Effector memory CD4-positive, alpha-beta T cell (primary cell): ENCODE results near the gene DUSP12.

Source experiments
- DNase-seq, 3 donors: peaks; one replicate each; pipeline ENCODE4 v3.0.0-alpha.2; 2020
- H3K27ac ChIP-seq: 2 replicates; pipeline ENCODE4 v1.7.0; 2013; ENCODE audit warnings: mild to moderate bottlenecking, low read length, moderate library complexity; ENCODE audit not compliant: insufficient read depth, poor library complexity, severe bottlenecking
- H3K27me3 ChIP-seq: replicated peaks from 2 replicates; pipeline ENCODE4 v1.7.0; 2013; ENCODE audit warnings: mild to moderate bottlenecking, low read length; ENCODE audit not compliant: insufficient read depth, control insufficient read depth, poor library complexity, severe bottlenecking
- H3K36me3 ChIP-seq: 2 replicates; pipeline ENCODE4 v1.7.0; 2013; ENCODE audit warnings: mild to moderate bottlenecking, low read length, moderate library complexity; ENCODE audit not compliant: control insufficient read depth, insufficient read depth
- H3K4me1 ChIP-seq: 2 replicates; pipeline ENCODE4 v1.7.0; 2013; ENCODE audit warnings: low read length, mild to moderate bottlenecking; ENCODE audit not compliant: control insufficient read depth, insufficient read depth, poor library complexity, severe bottlenecking
- H3K4me3 ChIP-seq: 2 replicates; pipeline ENCODE4 v1.7.0; 2013; ENCODE audit warnings: low read length, low read depth, mild to moderate bottlenecking; ENCODE audit not compliant: insufficient read depth, poor library complexity, severe bottlenecking
- H3K9me3 ChIP-seq: 2 replicates; pipeline ENCODE4 v1.7.0; 2013; ENCODE audit warnings: mild to moderate bottlenecking, low read length, moderate library complexity; ENCODE audit not compliant: control insufficient read depth

The DUSP12 gene

DNA sequence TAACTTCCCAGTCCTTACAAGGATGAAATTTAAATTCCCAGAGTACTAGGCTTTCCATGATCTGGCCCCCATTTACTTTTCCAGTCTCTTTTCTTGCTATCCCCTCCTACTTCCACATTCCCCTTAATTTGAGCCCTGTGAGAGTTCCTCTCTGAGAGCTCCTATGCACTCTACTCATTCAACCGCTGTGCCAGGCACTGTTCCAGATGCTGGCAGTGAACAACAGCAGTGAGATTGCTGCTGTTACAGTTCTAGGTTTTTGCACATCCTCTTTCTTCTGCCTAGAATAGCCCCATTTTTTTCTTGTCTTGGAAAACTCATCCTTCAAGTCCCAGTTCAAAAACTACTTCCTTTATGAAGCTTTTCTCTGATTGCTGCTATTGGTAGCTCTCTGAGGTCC is 35.4 kb downstream of the DUSP12 start:
- Histone ChIP-seq H3K4me3 (no peak overlapping the region), H3K9me3 (no peaks in the 10 kb centered on the region), H3K27ac (no peak overlapping the region), H3K36me3 (peaks cover 46% of the 10 kb centered on the region), H3K4me1 (no peaks in the 10 kb centered on the region), H3K27me3 (no peaks in the 10 kb centered on the region)
- no peak for DNase-seq

DNA sequence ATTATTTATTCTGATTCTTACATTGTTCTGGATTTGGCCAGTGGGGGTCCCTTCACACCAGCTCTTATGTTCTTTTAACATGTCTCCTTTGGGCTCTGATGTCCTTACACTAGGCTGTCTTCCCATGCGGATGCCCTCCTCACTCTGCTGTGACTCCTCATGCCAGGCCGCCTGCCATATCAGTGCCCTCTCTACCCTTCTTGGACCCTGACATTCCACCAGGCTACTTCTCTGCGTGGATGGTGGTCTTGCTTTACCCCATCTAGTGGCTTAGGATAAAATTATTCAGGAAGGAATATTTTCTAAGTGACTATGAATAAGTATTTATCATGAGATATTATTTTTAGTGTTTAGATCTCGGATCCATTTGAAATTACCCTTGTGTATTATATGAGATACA is 37.8 kb downstream of the DUSP12 start:
- Histone ChIP-seq H3K27ac (no peak overlapping the region), H3K4me3 (no peak overlapping the region), H3K27me3 (no peaks in the 10 kb centered on the region), H3K9me3 (no peaks in the 10 kb centered on the region), H3K4me1 (no peaks in the 10 kb centered on the region), H3K36me3 (peaks cover 48% of the 10 kb centered on the region)
- no peak for DNase-seq

DNA sequence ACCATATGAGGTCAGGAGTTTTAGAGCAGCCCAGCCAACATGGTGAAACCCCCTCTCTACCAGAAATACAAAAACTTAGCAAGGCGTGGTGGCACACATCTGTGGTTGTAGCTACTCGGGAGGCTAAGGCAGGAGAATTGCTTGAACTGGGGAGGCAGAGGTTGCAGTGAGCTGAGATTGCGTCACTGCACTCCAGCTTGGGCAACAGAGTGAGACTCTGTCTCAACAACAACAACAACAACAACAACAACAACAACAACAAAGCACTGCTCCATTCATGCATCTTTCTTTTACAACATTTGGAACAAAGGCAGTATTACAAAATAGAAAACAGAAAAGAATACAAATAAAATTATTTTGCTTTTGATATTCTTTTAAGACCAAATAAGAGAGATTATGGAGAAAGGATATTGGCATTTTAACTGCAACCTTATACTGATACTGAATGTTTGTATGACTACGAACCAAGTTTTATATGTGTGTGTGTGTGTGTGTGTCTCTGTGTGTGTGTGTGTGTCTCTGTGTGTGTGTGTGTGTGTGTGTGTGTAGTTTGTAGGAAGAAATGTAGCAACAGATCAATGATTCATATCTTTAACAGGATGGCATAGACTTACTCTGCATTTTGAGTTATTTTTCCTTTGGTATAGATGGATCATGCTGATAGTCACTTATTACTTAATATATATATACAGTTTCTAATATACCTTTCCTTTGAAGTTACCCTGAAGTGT is 41.2 kb downstream of the DUSP12 start:
- Histone ChIP-seq H3K9me3 (no peaks in the 10 kb centered on the region), H3K4me1 (no peaks in the 10 kb centered on the region), H3K36me3 (peaks cover 36% of the 10 kb centered on the region), H3K27me3 (no peaks in the 10 kb centered on the region), H3K4me3 (no peak overlapping the region), H3K27ac (no peak overlapping the region)
- DNase-seq: no peak

DNA sequence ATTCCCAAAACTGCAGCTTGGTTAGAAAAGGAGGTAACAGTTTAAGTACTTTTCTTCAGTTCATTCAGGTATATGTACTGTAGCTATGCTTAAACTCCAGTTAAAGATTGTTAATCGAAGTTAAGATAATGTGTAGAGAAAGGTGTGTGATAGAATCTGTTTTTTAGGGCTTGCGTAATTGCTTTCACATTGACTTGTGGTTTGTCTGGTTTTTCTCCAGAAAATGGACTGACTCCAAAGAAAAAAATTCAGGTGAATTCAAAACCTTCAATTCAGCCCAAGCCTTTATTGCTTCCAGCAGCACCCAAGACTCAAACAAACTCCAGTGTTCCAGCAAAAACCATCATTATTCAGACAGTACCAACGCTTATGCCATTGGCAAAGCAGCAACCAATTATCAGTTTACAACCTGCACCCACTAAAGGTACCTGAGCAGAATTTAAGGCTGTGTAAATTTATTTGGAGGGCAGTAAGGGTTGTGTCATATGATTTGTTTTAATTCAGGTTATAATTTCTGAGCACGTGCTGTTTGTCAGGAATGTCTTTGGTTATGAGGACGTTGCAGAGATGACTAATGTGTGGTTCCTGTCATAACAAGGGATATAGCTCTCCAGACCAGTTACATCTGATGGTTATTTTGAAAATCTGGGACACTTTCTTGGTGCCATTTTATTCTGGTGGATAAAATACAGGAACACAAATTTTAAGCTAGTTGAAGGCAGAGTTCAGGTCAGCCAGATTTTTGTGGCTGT is 42.5 kb downstream of the DUSP12 start:
- Histone ChIP-seq H3K27ac (no peak overlapping the region), H3K4me1 (no peaks in the 10 kb centered on the region), H3K4me3 (no peak overlapping the region), H3K9me3 (no peaks in the 10 kb centered on the region), H3K36me3 (peaks cover 43% of the 10 kb centered on the region), H3K27me3 (no peaks in the 10 kb centered on the region)
- no peak for DNase-seq

DNA sequence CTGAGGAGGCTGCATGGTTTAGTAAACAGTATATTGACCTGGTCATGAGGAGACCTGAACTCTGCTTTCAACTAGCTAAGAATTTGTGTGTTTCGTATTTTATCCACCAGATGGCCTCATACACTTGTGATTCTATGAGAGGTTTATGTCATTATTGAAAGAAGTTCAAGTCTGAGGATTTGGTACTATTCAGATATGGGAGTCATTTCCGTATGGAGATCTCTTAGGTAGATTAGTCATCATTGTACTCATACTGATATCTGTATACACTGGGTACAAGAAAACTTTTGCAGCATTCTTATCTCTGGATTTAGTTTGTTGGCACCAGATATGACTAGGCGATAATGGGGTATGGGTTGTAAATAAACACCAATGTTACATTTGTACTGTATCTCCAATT is 43.2 kb downstream of the DUSP12 start:
- Histone ChIP-seq H3K4me1 (no peaks in the 10 kb centered on the region), H3K9me3 (no peaks in the 10 kb centered on the region), H3K36me3 (peaks cover 41% of the 10 kb centered on the region), H3K27me3 (no peaks in the 10 kb centered on the region), H3K4me3 (no peak overlapping the region), H3K27ac (no peak overlapping the region)
- no peak for DNase-seq

DNA sequence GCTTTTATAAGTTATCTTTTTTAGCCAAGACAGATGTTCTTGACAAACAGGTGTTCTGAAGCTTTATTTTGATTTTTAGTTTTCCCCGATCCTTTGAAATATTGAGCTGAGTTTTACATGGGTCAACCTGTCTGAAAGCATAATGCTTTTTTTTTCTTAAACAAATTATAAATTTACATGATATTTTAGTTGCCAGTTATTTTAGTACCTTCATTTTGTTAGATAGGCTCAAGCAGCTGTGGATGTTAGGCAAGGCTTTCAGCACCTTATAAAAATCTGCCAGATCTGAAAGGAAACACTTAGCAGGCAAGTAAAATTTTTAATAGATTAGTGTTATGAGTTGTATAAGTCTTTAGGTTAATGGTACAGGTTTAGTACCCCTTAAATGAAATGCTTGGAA is 50.2 kb downstream of the DUSP12 start:
- H3K9me3 ChIP-seq: no peaks in the 10 kb centered on the region
- H3K4me3 ChIP-seq: no peak overlapping the region
- no peak for DNase-seq
- H3K27ac ChIP-seq: no peak overlapping the region
- H3K4me1 ChIP-seq: no peaks in the 10 kb centered on the region
- peaks cover 37% of the 10 kb centered on the region for H3K36me3 ChIP-seq
- no peaks in the 10 kb centered on the region for H3K27me3 ChIP-seq

DNA sequence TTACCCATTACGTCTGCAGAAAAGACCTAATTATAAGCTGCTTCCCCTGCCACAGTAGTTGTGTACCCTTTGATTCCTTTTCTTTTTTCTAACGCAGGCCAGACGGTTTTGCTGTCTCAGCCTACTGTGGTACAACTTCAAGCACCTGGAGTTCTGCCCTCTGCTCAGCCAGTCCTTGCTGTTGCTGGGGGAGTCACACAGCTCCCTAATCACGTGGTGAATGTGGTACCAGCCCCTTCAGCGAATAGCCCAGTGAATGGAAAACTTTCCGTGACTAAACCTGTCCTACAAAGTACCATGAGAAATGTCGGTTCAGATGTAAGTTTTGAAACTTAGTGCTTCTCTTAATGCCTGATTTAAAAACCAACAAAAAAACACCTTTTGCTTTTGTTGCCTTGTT is 52.4 kb downstream of the DUSP12 start:
- DNase-seq: no peak
- Histone ChIP-seq H3K27me3 (no peaks in the 10 kb centered on the region), H3K4me3 (no peak overlapping the region), H3K4me1 (no peaks in the 10 kb centered on the region), H3K36me3 (peaks cover 30% of the 10 kb centered on the region), H3K9me3 (no peaks in the 10 kb centered on the region), H3K27ac (no peak overlapping the region)

DNA sequence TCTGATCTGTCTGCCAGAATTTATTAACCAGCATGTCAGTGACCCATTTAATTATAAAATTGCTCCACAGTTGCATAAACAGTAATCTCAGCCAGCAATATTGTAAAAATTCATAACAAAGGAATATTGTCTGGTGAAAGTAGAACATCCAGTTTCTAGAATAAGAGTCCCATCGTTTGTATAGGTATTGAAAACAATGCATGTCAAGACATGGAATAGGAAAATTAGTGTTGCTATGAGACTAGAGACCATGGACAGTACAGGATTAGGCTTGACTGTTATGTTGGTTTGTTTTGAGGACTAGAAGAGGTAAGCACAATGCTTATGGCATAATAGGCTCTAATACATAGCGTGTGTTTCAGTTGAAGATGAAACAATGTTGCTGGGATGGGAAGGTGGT is 53.6 kb downstream of the DUSP12 start:
- DNase-seq: no peak

DNA sequence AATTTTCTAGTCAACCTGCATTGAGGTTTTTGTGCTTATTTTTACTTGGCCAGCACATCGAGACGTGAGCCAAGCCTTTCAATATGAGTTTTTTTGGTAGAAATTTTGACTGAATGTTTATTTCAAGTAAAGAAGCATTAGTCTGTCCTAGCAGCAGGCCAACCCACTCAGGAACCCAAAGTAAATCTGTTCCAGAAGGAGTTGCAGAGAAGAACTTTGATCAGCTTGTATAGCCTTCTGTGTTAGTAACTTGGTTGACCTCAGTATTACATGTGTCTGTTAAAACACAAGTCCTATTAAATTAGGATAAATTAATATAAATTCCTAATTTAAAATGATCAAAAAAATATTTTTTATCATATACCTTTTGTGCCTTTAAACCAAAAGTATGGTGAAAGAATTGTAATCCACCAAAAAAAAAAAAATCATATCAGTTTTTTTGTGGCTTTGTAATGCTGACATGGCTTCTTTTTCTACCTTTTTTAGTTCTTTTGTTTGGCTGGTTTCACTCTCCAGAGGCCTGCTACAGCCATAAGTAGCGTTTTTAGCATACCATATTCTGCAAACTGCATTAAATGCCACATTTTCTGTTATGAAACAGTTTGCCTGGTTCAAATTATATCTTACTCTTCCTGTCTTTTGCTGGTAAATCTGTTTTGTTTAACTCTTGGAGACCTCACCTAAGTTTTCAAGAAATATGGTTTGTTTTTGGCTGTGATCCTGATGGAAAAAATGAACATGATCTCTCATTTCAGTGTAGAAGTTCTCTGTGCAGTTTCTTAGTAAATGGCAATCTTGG is 56.0 kb downstream of the DUSP12 start:
- Histone ChIP-seq H3K4me1 (no peaks in the 10 kb centered on the region), H3K4me3 (no peak overlapping the region), H3K27ac (no peak overlapping the region), H3K36me3 (peaks cover 36% of the 10 kb centered on the region), H3K27me3 (no peaks in the 10 kb centered on the region), H3K9me3 (no peaks in the 10 kb centered on the region)
- no peak for DNase-seq

More for the DNA sequence above, 53.6 kb downstream of the DUSP12 start:
- Histone ChIP-seq H3K27me3 (no peaks in the 10 kb centered on the region), H3K27ac (no peak overlapping the region), H3K4me3 (no peak overlapping the region), H3K36me3 (peaks cover 27% of the 10 kb centered on the region), H3K9me3 (no peaks in the 10 kb centered on the region), H3K4me1 (no peaks in the 10 kb centered on the region)
